GM19238 (cell line): ENCODE data around the gene DACT3.

Source experiments
- DNase-seq: peaks from one replicate; pipeline ENCODE4 v3.0.0; 2011; ENCODE audit warnings: low spot score; ENCODE audit not compliant: insufficient read length

The DACT3 gene, protein sequence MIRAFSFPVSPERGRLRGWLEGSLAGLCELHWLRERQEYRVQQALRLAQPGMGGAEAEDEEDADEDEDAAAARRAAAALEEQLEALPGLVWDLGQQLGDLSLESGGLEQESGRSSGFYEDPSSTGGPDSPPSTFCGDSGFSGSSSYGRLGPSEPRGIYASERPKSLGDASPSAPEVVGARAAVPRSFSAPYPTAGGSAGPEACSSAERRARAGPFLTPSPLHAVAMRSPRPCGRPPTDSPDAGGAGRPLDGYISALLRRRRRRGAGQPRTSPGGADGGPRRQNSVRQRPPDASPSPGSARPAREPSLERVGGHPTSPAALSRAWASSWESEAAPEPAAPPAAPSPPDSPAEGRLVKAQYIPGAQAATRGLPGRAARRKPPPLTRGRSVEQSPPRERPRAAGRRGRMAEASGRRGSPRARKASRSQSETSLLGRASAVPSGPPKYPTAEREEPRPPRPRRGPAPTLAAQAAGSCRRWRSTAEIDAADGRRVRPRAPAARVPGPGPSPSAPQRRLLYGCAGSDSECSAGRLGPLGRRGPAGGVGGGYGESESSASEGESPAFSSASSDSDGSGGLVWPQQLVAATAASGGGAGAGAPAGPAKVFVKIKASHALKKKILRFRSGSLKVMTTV

GRCh38 chr19:46661020-46661731 lies at the start of gene DACT3:
Gene DACT3 (minus strand): TSS chr19:46661182. CDS start chr19:46661064, 118 bp downstream.
- peak; percentile 99 for DNase-seq

- no peak for DNase-seq
Observed at GRCh38 chr19:46710687-46711086, 49.7 kb upstream of the DACT3 start.

GRCh38 chr19:46704379-46705076 lies 43.5 kb upstream of the DACT3 start:
- DNase-seq = peak; percentile 82

- DNase-seq = no peak
Observed at GRCh38 chr19:46700704-46701103, 39.7 kb upstream of the DACT3 start.

DNA sequence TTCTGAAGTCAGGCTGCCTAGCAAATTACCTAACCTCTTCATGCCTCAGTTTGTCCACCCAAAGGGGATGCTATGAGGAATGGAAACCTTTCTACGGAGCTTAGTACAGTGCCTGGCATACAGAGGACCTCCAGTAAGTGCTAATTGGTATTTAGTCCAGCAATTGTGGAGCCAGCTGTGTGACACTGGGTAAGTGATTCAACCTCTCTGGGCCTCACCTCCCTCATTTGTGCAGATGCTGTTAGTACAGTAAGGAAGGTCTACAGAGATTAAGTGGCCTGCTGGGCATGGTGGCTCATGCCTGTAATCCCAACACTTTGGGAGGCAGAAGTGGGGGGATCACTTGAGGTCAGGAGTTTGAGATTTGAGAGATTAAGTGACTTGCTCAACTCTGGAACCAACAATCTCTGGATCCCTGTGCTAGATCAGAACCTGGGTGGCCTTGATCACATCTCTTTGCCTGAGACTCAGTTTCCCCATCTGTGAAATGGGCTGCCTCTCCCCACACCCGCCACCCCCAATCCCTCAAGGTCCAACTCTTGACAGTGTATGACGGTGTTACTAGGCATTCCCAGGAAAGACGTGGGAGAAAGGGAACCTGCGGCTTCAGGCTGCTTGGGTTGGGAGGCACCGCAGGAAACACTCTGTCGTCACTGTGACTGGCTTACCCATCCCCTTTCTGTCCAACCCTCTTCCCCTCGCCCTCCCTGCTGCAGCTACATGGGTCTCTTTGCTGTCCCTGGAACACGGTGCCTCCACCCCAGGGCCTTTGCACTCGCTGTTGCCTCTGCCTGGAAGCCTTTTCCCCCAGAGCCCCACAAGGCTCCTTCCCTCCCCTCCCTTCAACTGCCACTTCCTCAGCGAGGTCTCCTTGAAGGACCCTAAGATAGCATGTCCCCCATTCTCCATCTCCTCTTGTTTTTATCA lies 37.7 kb upstream of the DACT3 start:
- DNase-seq = no peak

GRCh38 chr19:46697204-46697960 lies 36.4 kb upstream of the DACT3 start:
- no peak for DNase-seq

- no peak for DNase-seq
Observed at GRCh38 chr19:46696866-46697203, 35.9 kb upstream of the DACT3 start.

GRCh38 chr19:46696052-46696451 lies 35.1 kb upstream of the DACT3 start:
- no peak for DNase-seq

DNA sequence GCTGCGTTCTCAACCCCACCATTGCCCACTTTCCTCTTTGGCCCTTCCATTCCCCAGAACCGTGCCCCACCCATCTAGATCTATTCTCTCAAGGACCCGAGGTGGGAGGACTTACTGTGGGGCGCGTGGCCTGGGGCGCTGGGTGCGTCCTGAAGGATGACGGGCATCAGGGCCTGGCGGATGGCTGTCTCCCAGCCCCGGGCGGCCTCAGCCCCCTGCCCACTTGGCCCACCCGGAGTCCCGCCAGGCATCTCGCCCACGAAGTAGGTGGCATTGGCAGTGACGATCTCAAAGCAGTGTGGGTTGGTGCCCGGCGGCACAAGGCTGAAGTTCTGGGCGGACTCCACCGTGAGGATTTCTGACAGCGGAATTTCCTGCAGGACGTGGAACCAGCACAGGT lies 32.8 kb upstream of the DACT3 start:
- no peak for DNase-seq

DNA sequence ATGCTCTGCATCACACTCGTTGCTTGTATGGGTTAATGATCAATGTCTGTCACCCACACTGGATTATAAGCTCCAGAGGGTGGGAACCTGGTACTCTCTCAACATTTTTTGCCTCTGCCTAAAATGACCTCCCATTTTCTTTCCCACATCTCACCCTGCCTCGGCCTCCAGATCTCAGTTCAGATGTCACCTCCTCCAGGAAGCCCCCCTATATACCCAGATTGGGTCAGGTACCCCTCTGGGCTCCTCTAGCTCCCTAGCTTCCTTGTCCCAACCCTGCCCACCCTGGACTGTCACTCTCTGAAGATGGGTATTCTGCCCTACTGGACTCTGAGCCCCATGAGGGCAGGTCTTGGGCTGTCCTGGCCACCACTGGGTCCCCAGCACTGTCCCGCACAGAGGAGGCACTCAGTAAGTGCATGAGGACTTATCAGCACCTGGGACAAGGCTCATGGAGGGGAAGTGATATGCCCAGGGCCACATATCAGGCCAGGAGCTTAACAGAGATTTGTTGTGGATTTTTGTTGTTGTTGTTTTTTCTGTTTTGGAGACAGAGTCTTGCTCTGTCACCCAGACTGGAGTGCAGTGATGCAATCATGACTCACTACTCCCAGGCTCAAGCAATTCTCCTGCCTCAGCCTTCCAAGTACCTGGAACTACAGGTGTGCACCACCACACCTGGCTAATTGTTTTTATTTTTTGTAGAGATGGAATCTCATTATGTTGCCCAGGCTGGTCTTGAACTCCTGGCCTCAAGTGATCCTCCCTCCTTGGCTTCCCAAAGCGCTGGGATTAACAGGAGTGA lies 32.1 kb upstream of the DACT3 start:
- no peak for DNase-seq

DNA sequence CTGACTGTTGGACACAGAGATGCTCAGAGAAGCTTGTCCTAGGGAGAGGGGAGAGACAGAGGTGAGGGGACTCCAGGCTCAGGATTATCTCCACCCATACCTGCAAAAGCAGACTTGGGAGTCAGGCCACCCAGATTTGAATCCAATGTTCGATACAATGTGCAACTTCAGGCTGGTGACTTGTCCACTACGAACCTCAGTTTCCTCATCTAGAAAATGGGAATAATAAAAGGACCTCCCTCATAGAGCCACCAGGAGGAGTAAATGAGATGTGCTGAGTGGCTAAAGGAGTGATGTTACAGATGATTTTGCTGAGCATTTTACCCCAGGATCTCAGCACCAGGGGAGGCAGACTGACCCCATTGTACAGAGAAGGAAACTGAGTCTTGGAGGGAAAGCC lies 31.0 kb upstream of the DACT3 start:
- DNase-seq = no peak

- no peak for DNase-seq
Observed at GRCh38 chr19:46691104-46691503, 30.1 kb upstream of the DACT3 start.

DNA sequence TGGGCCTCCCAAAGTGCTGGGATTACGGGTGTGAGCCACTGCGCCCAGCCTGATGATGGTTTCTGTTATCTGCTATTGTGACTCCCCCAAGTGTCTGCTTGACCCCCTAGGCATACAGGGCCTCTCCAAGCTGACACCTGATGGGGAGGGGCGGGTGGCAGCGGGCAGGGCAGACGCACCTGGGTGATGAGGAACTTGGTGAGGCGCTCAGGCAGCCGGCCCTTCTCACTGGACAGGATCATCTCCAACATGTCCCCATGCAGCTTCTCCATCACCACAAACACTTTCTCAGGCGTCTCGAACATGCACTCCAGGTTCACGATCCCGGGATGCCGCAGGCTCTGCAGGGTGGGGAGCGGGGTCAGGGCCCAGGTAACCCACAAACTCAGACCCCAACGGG lies 28.4 kb upstream of the DACT3 start:
- DNase-seq = no peak

DNA sequence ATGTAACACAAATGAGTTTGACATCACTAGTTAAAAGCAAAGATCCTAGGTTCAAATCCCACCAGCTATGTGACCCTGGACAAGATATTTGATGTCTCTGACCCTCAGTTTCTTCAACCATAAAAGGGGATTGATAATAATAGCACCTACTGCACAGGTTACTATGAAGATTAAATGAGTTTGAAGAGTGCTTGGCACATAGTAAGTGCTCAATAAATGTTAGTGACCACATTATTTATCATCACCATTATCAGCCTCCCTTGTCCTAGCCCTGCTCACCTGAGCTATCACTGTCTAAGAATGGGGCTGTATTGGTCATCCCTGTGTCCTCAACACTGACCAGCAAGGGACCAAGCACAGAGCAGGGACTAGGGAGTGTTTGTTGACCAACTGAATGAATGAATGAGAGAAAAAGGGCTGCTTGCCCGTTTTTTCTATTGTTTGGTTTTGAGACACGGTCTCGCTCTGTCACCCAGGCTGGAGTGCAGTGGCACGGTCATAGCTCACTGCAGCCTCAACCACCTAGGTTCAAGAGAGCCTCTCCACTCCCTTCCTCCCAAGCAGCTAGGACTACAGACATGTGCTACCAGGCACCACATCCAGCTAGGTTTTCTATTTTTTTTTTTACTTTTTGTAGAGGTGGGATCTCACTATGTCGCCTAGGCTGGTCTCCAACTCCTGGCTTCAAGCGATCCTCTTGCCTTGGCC lies 26.6 kb upstream of the DACT3 start:
- no peak for DNase-seq

DNA sequence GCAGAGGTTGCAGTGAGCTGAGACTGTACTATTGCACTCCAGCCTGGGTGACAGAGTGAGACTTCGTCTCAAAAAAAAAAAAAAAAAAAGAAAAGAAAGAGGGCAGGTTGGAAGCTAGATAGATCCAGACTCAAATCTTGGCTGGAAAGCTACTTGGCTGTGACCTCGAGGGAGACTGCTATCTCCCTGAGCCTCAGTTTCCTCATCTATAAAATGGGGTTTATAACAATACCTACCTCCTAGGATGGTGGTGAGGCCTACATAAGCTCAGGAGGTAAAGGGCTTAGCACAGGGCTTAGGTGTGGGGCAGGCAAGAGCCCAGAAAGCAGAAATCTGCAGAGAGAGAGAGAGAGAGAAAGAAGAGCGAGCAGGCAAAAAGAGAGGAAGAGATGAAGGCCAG lies 24.2 kb upstream of the DACT3 start:
- DNase-seq = no peak

- peak; percentile 59 for DNase-seq
Observed at GRCh38 chr19:46678110-46678732, 17.2 kb upstream of the DACT3 start.

- no peak for DNase-seq
Observed at GRCh38 chr19:46674416-46675178, 13.6 kb upstream of the DACT3 start.
